KOPT-K1 (cell line): ENCODE measurements around the gene SCMH1.
"Not testable (repeated sequence)": the region's sequence is repeated elsewhere in the genome, so short reads cannot be mapped to it uniquely, and the experiment has no call there.

Experiments
- H3K27ac ChIP-seq: fragments of 200-600 bp; sonication (generic); 2 replicates; pipeline ENCODE4 v1.5.1; 2016; ENCODE audit warnings: antibody characterized with exemption, mild to moderate bottlenecking, low read depth, low read length; ENCODE audit not compliant: poor library complexity, severe bottlenecking
- H3K36me3 ChIP-seq: fragments of 200-600 bp; sonication (generic); 2 replicates; pipeline ENCODE4 v1.5.1; 2017; ENCODE audit warnings: antibody characterized with exemption, mild to moderate bottlenecking, low read length, moderate library complexity; ENCODE audit not compliant: insufficient read depth
- H3K9me3 ChIP-seq: fragments of 200-600 bp; sonication (generic); 2 replicates; pipeline ENCODE4 v1.5.1; 2017; ENCODE audit warnings: antibody characterized with exemption, low read length, mild to moderate bottlenecking; ENCODE audit not compliant: insufficient read depth, poor library complexity, severe bottlenecking

The SCMH1 gene

GRCh38 chr1:41118645-41119044 lies 123.5 kb downstream of the SCMH1 start:
- Histone ChIP-seq H3K36me3 (peaks cover 78% of the 10 kb centered on the region), H3K27ac (no peak overlapping the region)

GRCh38 chr1:41117241-41117640 lies 124.9 kb downstream of the SCMH1 start:
- peaks cover 76% of the 10 kb centered on the region for H3K36me3 ChIP-seq
- not testable (repeated sequence) for H3K27ac ChIP-seq, H3K9me3 ChIP-seq

More at GRCh38 chr1:41118645-41119044, 123.5 kb downstream of the SCMH1 start:
- H3K9me3 ChIP-seq = no peaks in the 10 kb centered on the region

GRCh38 chr1:41110736-41111135 lies 131.4 kb downstream of the SCMH1 start:
- Histone ChIP-seq H3K27ac (no peak overlapping the region), H3K9me3 (no peaks in the 10 kb centered on the region), H3K36me3 (peaks cover 81% of the 10 kb centered on the region)

- no peak overlapping the region for H3K27ac ChIP-seq
- H3K36me3 ChIP-seq = peaks cover 77% of the 10 kb centered on the region
- H3K9me3 ChIP-seq = no peaks in the 10 kb centered on the region
These were observed 131.8 kb downstream of the SCMH1 start for GRCh38 chr1:41110286-41110685.

GRCh38 chr1:41109310-41110197 lies 132.6 kb downstream of the SCMH1 start:
- Histone ChIP-seq H3K36me3 (peaks cover 71% of the 10 kb centered on the region), H3K9me3 (no peaks in the 10 kb centered on the region), H3K27ac (no peak overlapping the region)

GRCh38 chr1:41108696-41109275 lies 133.3 kb downstream of the SCMH1 start:
- Histone ChIP-seq H3K27ac (no peak overlapping the region), H3K36me3 (peaks cover 64% of the 10 kb centered on the region), H3K9me3 (no peaks in the 10 kb centered on the region)

GRCh38 chr1:41103766-41104165 lies 138.3 kb downstream of the SCMH1 start:
- H3K27ac ChIP-seq = no peak overlapping the region
- H3K36me3 ChIP-seq = peaks cover 41% of the 10 kb centered on the region
- H3K9me3 ChIP-seq = no peaks in the 10 kb centered on the region

- Histone ChIP-seq H3K36me3 (peaks cover 34% of the 10 kb centered on the region), H3K9me3 (no peaks in the 10 kb centered on the region), H3K27ac (no peak overlapping the region)
These were observed 139.5 kb downstream of the SCMH1 start for GRCh38 chr1:41102653-41103052.

- Histone ChIP-seq H3K27ac (no peak overlapping the region), H3K9me3 (no peaks in the 10 kb centered on the region), H3K36me3 (peaks cover 34% of the 10 kb centered on the region)
These were observed 140.0 kb downstream of the SCMH1 start for GRCh38 chr1:41101950-41102607.

- Histone ChIP-seq H3K27ac (no peak overlapping the region), H3K36me3 (peaks cover 32% of the 10 kb centered on the region), H3K9me3 (no peaks in the 10 kb centered on the region)
These were observed 141.0 kb downstream of the SCMH1 start for GRCh38 chr1:41101076-41101475.

- Histone ChIP-seq H3K27ac (no peak overlapping the region), H3K36me3 (peaks cover 38% of the 10 kb centered on the region), H3K9me3 (no peaks in the 10 kb centered on the region)
These were observed 141.9 kb downstream of the SCMH1 start for GRCh38 chr1:41100170-41100569.

- H3K27ac ChIP-seq = no peak overlapping the region
- H3K36me3 ChIP-seq = peaks cover 45% of the 10 kb centered on the region
- no peaks in the 10 kb centered on the region for H3K9me3 ChIP-seq
These were observed 143.2 kb downstream of the SCMH1 start for GRCh38 chr1:41098730-41099460.

GRCh38 chr1:41097105-41097504 lies 145.0 kb downstream of the SCMH1 start:
- Histone ChIP-seq H3K9me3 (no peaks in the 10 kb centered on the region), H3K36me3 (peaks cover 44% of the 10 kb centered on the region), H3K27ac (no peak overlapping the region)

GRCh38 chr1:41093826-41094225 lies 148.3 kb downstream of the SCMH1 start:
- no peak overlapping the region for H3K27ac ChIP-seq
- peaks cover 43% of the 10 kb centered on the region; the same call in 1 of the 2 replicates for H3K36me3 ChIP-seq
- no peaks in the 10 kb centered on the region for H3K9me3 ChIP-seq

GRCh38 chr1:41086921-41087320 lies 155.2 kb downstream of the SCMH1 start:
- peaks cover 17% of the 10 kb centered on the region; the same call in 1 of the 2 replicates for H3K36me3 ChIP-seq
- no peak overlapping the region for H3K27ac ChIP-seq
- H3K9me3 ChIP-seq = no peaks in the 10 kb centered on the region
